GM23248 (cell line): ENCODE results near the gene TBL1X. TPM values are rescaled to one million over a fixed set of nuclear protein-coding genes. Genes with fewer than 3 reads are reported as not detected.

Source experiments
- DNase-seq: peaks from one replicate; pipeline ENCODE4 v3.0.0-alpha.2; 2015
- H2AFZ ChIP-seq: fragments of 200-600 bp; sonication (generic); 2 replicates; pipeline ENCODE4 v1.6.1; 2016; ENCODE audit warnings: antibody characterized with exemption
- H3F3A ChIP-seq: fragments of 200-600 bp; sonication (generic); 2 replicates; pipeline ENCODE4 v1.6.1; 2016; ENCODE audit warnings: mild to moderate bottlenecking, antibody characterized with exemption, mixed run types; ENCODE audit not compliant: insufficient read depth
- H3K27ac ChIP-seq: fragments of 200-600 bp; sonication (generic); 2 replicates; pipeline ENCODE4 v1.5.1; 2016; ENCODE audit warnings: mild to moderate bottlenecking
- H3K27me3 ChIP-seq: fragments of 200-600 bp; sonication (generic); replicated peaks from 2 replicates; pipeline ENCODE4 v1.6.1; 2016; ENCODE audit warnings: mild to moderate bottlenecking; ENCODE audit not compliant: insufficient read depth
- H3K36me3 ChIP-seq: fragments of 200-600 bp; sonication (generic); 2 replicates; pipeline ENCODE4 v1.6.1; 2016; ENCODE audit warnings: low read depth, mild to moderate bottlenecking
- H3K4me1 ChIP-seq: fragments of 200-600 bp; sonication (generic); 2 replicates; pipeline ENCODE4 v1.6.1; 2016; ENCODE audit warnings: mild to moderate bottlenecking; ENCODE audit not compliant: insufficient read depth
- H3K4me2 ChIP-seq: fragments of 200-600 bp; sonication (generic); one replicate; pipeline ENCODE4 v1.6.1; 2016; ENCODE audit warnings: mild to moderate bottlenecking; ENCODE audit not compliant: unreplicated experiment
- H3K4me3 ChIP-seq: fragments of 200-600 bp; sonication (generic); 2 replicates; pipeline ENCODE4 v1.5.1; 2016; ENCODE audit warnings: mild to moderate bottlenecking
- H3K79me2 ChIP-seq: fragments of 200-600 bp; sonication (generic); 2 replicates; pipeline ENCODE4 v1.6.1; 2016; ENCODE audit warnings: mild to moderate bottlenecking; ENCODE audit not compliant: insufficient read depth
- H3K9ac ChIP-seq: fragments of 200-600 bp; sonication (generic); 2 replicates; pipeline ENCODE4 v1.6.1; 2016; ENCODE audit warnings: mild to moderate bottlenecking
- H3K9me2 ChIP-seq: fragments of 200-600 bp; sonication (generic); 2 replicates; pipeline ENCODE4 v1.6.1; 2016; ENCODE audit warnings: mixed run types, mild to moderate bottlenecking, moderate library complexity; ENCODE audit not compliant: insufficient read depth
- H3K9me3 ChIP-seq: fragments of 200-600 bp; sonication (generic); one replicate; pipeline ENCODE4 v1.6.1; 2017; ENCODE audit warnings: low read depth
- H4K20me1 ChIP-seq: fragments of 200-600 bp; sonication (generic); 2 replicates; pipeline ENCODE4 v1.6.0; 2016; ENCODE audit not compliant: insufficient read depth
- EZH2 ChIP-seq: fragments of 200-600 bp; sonication (generic); IDR thresholded peaks from 2 replicates; pipeline ENCODE4 v1.6.1; 2018; ENCODE audit warnings: antibody characterized with exemption, mild to moderate bottlenecking; ENCODE audit not compliant: insufficient read depth, poor library complexity, severe bottlenecking
- EZH2phosphoT487 ChIP-seq: fragments of 200-600 bp; sonication (generic); IDR thresholded peaks from 2 replicates; pipeline ENCODE4 v1.6.1; 2018; ENCODE audit warnings: antibody characterized with exemption, moderate library complexity, mild to moderate bottlenecking, low read depth; ENCODE audit not compliant: insufficient read depth
- WGBS, 2 experiments: methylation state at CpG; one replicate each; pipeline ENCODE4 v1.1.6; 2015 to 2017; ENCODE audit warnings: low lambda C conversion rate in 2 of 2, low coverage in 1 of 2; ENCODE audit errors: missing lambda C conversion rate in 2 of 2; 5-methylcytosine and 5-hydroxymethylcytosine counted together
- in situ Hi-C: fragments of 300-500 bp; cut with MboI; formaldehyde crosslinking; loops from 2 replicates; pipeline ENCODE4 v1.15.0; 2020
- polyA plus RNA-seq: library from polyadenylated mRNA; unstranded; fragments of >200 nt; fragmentation: Nextera tagmentation; extraction: Ambion mirVana; gene quantifications from 2 replicates; pipeline ENCODE4 v1.2.1, GENCODE V29; 2016
- total RNA-seq: library from RNA; depleted of rRNA; stranded (reverse); fragments of >200 nt; shearing (Covaris generic); gene quantifications from 2 replicates; pipeline ENCODE4 v1.2.3, GENCODE V29; 2014

The TBL1X gene
- total and polyA plus RNA-seq, 2 experiments from 2014 or later: 8.2 to 26.8 TPM

- 99% methylated on average over 8 to 9 of the region's 9 CpGs for WGBS, 2 experiments
- H2AFZ ChIP-seq: no peak overlapping the region
- in situ Hi-C loops: no loop called here
Observed at GRCh38 chrX:9576059-9576458, 111.2 kb downstream of the TBL1X start.

GRCh38 chrX:9577555-9577954 lies 112.7 kb downstream of the TBL1X start:
- Histone ChIP-seq H3K4me2 (no peak overlapping the region), H3F3A (no peaks in the 10 kb centered on the region), H3K9me2 (no peaks in the 10 kb centered on the region), H4K20me1 (no peaks in the 10 kb centered on the region), H3K9me3 (no peaks in the 10 kb centered on the region), H3K79me2 (peaks cover 7% of the 10 kb centered on the region), H3K27me3 (no peaks in the 10 kb centered on the region), H3K9ac (no peak overlapping the region), H3K27ac (no peak overlapping the region), H3K4me3 (no peak overlapping the region), H3K4me1 (no peaks in the 10 kb centered on the region), H3K36me3 (no peaks in the 10 kb centered on the region), H2AFZ (no peak overlapping the region)
- in situ Hi-C loops: no loop called here
- WGBS, 2 experiments: 87 to 95% methylated on average over 8 to 9 of the region's 9 CpGs
- no peak for TF ChIP-seq EZH2phosphoT487
- no peak for TF ChIP-seq EZH2
- DNase-seq: no peak

More at GRCh38 chrX:9576059-9576458, 111.2 kb downstream of the TBL1X start:
- Histone ChIP-seq H3K79me2 (no peaks in the 10 kb centered on the region; the same call in 1 of the 2 replicates), H3K9me3 (no peaks in the 10 kb centered on the region), H3K9ac (no peak overlapping the region), H3K4me2 (no peak overlapping the region), H3K36me3 (no peaks in the 10 kb centered on the region), H3K4me3 (no peak overlapping the region), H3K9me2 (no peaks in the 10 kb centered on the region), H3F3A (no peaks in the 10 kb centered on the region), H4K20me1 (no peaks in the 10 kb centered on the region), H3K27ac (no peak overlapping the region), H3K27me3 (no peaks in the 10 kb centered on the region), H3K4me1 (no peaks in the 10 kb centered on the region)
- no peak for TF ChIP-seq EZH2
- TF ChIP-seq EZH2phosphoT487: no peak
- DNase-seq: no peak

GRCh38 chrX:9578083-9578779 lies 113.4 kb downstream of the TBL1X start:
- in situ Hi-C loops: no loop called here
- Histone ChIP-seq H3K4me3 (no peak overlapping the region), H3F3A (no peaks in the 10 kb centered on the region), H3K9me2 (no peaks in the 10 kb centered on the region), H3K27ac (no peak overlapping the region), H3K4me2 (no peak overlapping the region), H3K79me2 (peaks cover 8% of the 10 kb centered on the region), H4K20me1 (no peaks in the 10 kb centered on the region), H3K9ac (no peak overlapping the region), H3K4me1 (no peaks in the 10 kb centered on the region), H3K27me3 (no peaks in the 10 kb centered on the region), H3K9me3 (no peaks in the 10 kb centered on the region), H2AFZ (no peak overlapping the region), H3K36me3 (no peaks in the 10 kb centered on the region)
- TF ChIP-seq EZH2phosphoT487: no peak
- no peak for TF ChIP-seq EZH2
- no peak for DNase-seq
- 88 to 90% methylated on average over 20 of the region's 20 CpGs for WGBS, 2 experiments

DNA sequence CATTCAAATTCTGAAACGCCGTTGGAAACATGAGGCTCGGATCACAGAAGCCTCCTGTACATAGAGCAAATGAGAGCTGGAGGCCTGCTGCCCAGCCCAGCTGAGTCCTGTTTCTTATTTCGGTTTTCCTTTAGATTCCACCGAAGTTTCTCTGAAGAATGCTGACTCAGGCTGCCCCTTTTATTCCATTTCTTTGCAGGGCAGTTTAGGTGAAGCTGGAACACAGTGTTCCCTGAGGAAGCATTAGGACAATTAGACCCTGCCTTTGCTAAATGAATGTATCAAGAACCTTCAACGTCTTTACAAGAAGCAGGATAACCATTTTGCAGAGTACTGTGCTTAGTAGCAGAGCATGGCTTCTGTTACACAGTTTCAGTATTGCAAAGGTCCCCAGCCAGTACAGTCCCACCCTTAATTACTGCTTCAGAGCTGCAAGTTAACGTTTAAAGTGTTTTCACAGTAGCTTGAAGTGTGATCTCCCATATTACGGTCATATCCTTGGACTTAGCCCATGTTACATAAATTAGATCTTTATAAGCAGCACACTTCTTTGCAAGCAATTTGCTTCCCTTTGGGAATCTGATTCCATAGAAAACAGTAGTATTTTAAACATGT lies 117.0 kb downstream of the TBL1X start:
- TF ChIP-seq EZH2phosphoT487 (no peak), EZH2 (no peak)
- WGBS, 2 experiments: 20 to 31% methylated on average over 8 of the region's 8 CpGs
- H2AFZ ChIP-seq: no peak overlapping the region
- no peak for DNase-seq
- H3K9me2 ChIP-seq: no peaks in the 10 kb centered on the region
- H3K79me2 ChIP-seq: peaks cover 8% of the 10 kb centered on the region
- no peak overlapping the region for H3K4me2 ChIP-seq
- no peaks in the 10 kb centered on the region for H4K20me1 ChIP-seq
- H3K9ac ChIP-seq: no peak overlapping the region
- H3K4me3 ChIP-seq: no peak overlapping the region
- H3K27ac ChIP-seq: no peak overlapping the region
- no peaks in the 10 kb centered on the region for H3F3A ChIP-seq
- no peaks in the 10 kb centered on the region for H3K9me3 ChIP-seq
- H3K27me3 ChIP-seq: no peaks in the 10 kb centered on the region
- no peaks in the 10 kb centered on the region for H3K36me3 ChIP-seq
- no peaks in the 10 kb centered on the region for H3K4me1 ChIP-seq
- in situ Hi-C loops: no loop called here
